ENCODE data around the gene CAPN3.

GRCh38 chr15:42368096-42368495 is 8.8 kb downstream of the CAPN3 start:
- TF ChIP-seq CTCF (IDR thresholded peaks at IDR 0.05) (no peak), POLR2A (IDR thresholded peaks at IDR 0.05) (no peak)

All from esophagus squamous epithelium (tissue), 4 donors.